Fibroblast of skin of abdomen (primary cell): ENCODE data around the gene GET4.

ENCODE experiments used
- DNase-seq: peaks from one replicate; pipeline ENCODE4 v3.0.0-alpha.2; 2013

Gene GET4

DNA sequence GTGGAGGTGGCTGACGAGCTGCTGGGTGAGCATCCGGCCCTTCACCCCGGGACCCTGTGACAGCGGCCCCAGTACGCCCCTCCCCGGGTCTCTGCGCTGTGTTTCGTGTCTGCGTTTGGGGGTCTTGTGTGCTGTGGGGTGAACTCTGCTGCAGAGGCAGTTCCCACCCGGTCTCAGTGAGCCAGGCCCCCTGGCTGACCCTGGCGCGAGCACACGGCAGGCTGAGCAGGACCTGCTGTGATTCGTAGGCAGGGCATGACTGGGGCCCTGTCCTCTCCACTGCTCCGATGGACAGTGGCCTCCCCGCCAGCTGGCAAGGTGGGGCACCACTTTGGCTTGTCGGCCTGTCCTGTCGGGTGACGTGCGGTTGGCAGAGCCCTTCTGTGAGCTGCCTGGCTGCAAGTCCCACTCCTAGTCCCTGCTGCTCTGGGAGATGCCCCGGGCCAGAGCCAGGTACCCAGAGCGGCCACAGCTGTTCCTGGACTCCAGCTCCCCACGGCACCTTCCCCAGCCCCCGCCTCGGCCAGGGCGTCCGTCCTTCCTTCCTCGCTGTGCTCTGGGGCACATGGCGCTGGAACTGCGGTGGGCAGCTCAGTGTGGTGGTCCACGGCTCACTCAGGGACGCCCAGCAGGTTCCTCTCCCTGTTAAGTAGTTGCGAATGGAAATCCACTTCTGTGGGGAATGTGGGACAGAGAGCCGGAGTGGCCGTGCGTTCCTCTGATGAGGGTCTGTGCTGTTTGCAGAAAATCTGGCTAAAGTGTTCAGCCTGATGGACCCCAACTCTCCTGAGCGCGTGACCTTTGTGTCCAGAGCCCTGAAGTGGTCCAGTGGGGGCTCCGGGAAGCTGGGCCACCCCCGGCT, 10.5 kb downstream of the GET4 start:
- DNase-seq = no peak

DNA sequence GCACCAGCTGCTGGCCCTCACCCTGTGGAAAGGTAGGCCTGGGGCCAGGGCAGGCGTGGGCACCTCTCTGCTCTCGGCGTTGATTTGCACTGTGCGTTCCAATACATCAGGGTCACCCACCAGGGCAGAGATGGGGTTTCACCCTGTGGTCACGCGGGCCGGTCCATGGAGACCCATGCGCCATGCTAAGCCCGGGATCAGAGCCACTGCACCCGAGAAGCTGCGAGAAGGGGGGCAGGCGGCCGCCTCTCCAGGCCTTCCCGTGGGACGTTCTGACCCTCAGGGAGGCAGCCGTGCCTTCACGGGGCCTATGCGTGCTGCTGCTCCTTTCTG, 11.1 kb downstream of the GET4 start:
- no peak for DNase-seq

DNA sequence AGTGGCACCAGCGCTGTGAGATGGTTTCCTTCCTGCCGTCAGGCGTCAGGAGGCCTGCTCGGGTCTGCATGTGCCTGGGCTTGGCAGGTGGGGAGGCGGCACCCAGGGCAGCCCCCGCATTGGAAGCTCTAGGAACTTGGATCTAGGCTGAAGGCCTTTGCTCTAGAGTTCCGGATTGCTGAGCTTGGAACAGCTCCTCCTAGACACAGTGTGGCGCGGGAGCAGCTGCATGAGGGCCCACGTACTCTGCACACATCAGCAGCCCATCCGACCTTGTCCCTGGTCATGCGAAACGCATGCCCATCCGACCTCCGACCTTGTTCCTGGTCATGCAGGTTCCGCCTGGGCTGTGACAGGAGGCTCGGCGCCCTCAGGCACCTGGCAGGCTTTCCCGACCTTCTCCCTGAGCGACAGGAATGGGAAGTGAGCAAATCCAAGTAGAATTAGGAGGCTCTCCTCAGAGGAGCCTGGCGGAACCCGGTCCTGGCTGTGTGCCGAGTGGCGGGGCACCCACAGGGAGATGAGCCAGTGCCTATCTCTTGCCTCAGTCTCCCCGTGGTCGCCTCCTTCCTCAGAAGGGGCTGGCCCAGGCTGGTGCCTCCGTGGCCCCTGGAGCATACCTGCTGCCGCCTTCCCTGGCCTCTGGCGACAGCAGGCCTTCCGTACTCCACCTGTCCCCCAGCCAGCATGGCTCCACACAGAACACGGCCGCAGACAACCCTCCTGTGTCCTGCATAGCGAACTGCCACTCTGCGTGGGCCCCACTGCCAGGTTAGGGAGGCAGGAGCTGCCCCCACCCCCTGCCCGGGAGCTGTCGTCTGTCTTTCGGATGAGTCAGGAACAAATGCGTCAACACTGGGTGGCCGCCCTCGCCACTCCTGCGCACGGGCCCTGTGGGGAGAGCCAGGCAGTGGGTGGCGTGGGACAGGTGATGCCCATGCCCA, 12.0 kb downstream of the GET4 start:
- DNase-seq = no peak

DNA sequence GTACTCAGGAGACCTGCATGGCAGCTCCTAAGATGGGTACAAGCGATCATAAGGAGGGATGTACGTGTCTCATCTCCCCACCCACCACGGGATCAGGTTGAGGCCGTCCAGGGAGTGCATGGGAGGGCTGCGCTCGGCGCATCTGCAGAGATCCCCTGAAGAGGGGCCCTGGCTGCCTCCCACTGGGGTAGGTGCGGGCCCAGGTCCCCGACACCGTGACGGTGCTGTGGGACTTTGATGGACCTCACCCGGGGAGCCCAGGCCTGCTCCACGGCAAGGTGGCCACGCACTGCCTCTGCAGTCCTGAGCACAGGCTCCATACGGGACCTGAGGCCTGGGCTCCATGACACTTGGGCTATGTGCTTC, 12.7 kb downstream of the GET4 start:
- DNase-seq = no peak

DNA sequence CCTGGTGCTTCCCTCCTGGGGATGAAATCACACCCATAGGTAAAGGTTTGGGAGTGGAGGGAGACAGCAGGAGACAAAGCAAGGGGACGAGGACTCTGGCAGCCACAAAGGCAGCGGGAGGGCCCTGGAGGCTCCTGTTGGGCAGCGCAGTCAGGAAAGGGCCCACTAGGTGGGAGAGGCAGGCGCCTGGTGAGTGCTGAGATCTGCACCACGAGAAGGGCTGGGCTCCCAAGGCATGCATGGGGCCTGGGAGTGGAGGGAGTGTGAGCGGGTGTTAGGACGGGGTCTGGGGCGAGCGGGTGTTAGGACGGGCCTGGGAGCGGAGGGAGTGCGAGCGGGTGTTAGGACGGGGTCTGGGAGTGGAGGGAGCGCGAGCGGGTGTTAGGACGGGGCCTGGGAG, 13.0 kb downstream of the GET4 start:
- DNase-seq = no peak

DNA sequence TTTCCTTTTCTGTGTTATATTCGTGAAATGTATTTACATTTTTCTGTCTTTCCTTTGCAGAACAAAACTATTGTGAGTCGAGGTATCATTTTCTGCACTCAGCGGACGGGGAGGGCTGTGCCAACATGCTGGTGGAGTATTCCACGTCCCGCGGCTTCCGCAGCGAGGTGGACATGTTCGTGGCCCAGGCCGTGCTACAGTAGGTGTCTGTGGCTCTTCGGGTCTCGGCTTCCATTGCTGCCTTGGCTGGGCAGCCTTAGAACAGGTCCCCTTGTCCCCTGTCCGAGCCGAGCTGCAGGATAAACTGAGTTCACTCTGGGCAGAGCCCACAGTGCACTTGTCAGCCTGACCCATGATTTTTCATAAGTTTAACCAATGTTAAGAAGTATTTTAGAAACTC, 14.5 kb downstream of the GET4 start:
- no peak for DNase-seq

DNA sequence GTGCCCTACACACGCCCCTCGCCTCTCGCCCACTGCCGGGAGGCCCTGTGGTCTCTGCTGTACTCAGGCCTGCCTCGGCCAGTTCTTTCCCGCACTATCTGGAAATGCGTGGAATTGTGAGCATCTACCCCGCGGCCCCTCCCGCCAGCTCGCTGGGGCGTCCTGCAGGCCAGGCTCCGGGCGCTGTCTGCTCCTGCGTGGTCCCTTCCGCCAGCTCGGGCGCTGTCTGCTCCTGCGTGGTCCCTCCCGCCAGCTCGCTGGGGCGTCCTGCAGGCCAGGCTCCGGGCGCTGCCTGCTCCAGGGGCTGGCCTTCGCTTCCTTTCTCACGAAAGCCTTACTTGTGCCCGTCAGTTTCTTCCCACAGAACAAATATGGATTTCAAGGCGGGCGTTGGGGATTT, 14.9 kb downstream of the GET4 start:
- no peak for DNase-seq

DNA sequence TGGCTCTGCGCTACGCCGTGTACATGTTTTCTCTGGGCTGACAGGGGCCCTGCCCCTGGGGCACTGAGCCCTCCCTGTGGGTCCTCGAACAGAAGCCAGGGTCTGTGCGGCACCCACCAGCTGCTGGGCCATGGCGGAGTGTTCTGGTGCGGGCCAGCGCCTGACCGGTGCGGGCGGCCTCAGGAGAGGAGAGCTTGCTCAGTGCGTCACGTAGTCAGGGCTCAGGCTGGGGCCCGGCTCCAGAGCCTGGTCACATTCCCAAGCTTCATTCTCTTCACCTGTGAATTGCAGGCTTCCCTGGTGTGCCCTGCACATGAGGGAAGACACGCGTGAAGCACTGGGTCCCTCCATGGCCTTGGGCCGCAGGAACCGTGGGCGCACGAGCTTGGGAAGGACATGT, 15.5 kb downstream of the GET4 start:
- no peak for DNase-seq

DNA sequence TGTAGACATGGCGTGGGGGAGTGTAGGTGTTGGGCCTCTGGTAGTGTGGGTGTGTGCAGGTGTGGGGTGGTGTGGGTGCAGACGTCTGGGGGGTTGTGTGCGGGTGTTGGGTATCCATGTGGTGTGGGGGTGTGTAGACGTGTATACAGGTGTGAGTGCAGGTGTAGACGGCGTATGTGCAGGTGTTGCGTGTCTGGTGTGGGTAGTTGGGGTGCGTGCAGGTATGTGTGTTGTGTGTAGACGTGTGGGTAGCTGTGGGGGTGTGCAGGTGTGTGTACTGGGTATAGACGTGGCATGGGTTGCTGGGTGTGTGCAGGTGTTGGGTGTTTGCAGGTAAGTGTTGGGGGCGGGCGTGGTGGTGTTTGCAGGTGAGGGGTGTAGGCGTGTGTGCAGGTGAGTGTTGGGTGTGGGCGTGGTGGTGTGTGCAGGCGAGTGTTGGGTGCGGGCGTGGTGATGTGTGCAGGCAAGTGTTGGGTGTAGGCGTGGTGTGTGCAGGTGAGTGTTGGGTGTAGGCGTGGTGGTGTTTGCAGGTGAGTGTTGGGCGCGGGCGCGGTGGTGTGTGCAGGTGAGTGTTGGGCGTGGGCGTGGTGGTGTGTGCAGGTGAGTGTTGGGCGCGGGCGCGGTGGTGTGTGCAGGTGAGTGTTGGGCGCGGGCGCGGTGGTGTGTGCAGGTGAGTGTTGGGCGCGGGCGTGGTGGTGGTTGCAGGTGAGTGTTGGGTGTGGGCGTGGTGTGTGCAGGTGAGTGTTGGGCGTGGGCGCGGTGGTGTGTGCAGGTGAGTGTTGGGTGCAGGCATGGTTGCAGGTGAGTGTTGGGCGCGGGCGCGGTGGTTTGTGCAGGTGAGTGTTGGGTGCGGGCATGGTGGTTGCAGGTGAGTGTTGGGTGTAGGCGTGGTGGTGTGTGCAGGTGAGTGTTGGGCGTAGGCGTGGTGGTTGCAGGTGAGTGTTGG, 16.6 kb downstream of the GET4 start:
- DNase-seq = no peak

DNA sequence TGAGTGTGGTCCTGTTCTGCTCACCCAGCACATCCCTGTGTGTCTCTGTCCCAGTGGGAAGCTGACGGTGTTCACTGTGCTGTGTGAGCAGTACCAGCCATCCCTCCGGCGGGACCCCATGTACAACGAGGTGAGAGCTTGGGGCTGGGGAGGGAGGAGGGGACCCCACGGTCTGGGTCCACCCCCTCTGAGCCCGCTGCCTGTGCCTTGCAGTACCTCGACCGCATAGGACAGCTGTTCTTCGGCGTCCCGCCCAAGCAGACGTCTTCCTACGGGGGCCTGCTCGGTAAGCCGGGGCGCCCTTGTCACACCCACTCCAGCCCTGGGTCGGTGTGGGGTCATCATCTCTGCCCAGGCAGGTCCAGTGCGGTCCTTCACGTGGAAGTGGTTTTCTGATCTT, 17.3 kb downstream of the GET4 start:
- DNase-seq = no peak

DNA sequence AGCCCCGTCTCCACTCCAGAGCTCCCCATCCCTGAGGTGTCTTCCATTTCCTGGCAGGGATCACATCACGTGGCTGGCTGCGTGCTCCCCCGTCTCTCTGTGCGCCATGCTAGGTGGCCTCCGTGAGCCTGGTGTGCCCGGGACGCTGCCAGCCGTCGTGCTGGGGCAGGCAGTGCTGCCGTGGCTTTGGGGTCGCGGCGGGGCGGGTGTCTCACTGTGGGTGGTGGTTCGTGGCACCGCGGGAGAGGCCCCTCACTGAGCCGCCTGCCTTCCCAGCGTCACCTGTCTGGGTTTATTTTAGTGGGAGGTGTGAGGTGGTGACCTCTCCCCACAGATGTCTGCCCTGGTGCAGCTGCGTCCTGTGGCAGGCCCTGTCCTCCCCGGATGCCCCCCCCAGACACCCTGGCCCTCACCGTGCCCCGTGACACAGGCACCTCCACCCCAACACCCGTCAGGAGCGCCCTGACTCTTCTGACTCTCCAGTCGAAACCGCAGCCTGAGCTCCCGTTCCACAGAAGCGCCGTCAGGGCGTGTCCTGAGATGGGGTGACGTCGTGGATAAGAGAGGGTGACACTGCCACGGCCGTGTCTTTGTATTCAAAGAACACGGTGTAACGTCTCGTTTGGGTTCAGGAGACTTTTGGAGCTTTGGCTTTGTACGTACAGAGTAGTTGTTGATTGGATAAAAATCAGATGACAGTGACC, 18.0 kb downstream of the GET4 start:
- DNase-seq = no peak

DNA sequence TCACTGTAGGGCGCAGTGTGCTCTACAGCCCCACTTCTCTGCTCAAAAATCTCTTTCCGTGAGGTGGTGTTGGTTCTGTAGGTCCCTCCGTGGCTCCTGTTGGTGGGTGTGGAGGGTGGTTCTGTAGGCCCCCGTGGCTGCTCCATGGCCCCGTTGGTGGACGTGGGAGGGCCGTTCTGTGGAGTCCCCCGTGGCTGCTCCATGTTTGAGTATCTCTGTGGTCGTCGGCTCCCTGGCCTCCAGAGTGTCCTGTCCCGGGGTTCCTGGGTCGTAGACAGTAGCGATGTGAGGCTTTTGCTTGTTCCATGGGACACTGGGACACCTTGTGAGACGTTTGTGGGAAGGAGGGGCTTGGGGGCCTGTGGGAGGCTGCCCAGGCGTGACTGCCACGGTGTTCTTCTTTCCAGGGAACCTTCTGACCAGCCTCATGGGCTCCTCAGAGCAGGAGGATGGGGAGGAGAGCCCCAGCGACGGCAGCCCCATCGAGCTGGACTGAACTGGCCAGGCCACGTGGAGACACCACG, 18.6 kb downstream of the GET4 start:
- no peak for DNase-seq

DNA sequence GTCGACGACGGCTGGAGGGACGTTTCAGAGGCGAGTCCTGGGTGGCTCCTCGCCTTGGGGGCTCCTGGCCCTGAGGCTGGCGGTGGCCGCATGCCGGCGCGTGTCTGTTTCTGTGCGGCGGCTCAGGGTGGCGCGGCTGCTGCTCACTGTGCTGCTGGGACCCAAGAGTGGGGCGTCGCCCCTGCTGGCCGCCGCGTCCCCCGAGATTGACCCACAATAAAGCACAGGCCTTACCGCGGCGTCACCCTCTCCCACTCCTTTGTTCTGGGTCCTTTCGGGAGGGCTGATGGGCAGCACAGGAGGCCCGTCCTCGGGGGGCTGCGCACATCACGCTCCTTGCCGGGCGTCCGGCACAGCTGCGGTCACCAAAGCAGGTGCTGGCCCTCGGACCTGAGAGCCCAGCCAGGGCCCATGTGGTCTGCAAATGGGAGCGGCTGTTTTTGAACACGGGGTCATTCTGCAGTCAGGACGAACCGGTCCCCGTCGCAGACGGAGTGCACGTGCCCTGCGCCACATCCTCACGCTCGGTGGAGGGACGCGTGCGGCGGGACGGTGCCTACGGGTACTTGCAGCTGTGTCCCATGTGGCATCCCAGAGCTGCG, 19.2 kb downstream of the GET4 start:
- no peak for DNase-seq

DNA sequence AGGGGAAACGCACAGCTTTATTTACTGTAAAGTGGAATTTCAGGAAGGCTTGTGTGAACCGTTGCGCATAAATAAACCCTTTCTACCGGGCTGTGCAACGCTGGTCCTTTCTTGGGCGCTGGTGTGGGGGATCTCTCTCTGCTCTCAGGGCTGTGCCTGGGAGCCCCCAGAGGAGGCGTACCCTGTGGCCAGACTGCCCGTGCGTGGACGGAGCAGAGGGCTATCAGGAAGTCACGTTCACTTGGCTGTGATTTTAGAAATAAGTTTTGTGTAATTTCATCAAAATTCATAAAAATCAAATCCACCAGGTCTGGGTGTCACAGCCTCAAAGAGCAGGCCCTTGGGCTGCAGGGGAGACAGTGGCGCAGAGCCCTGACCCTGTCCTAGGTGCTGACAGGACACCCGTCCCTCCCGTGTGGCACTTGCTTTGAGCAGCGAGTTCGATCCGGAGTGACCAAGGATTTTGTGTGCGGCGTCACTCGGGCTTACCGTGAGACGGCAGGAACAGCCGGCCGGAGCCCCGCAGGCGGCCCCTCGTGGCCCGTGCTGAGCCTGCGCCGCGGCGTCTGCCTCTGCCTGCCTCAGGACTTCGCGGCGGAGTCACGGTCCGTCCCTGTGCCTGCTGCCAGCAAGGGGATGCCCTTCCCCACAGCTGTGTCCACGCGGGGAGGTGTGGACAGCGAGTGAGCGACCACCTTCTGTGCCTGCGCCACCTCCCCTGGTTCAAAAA, 20.2 kb downstream of the GET4 start:
- no peak for DNase-seq

DNA sequence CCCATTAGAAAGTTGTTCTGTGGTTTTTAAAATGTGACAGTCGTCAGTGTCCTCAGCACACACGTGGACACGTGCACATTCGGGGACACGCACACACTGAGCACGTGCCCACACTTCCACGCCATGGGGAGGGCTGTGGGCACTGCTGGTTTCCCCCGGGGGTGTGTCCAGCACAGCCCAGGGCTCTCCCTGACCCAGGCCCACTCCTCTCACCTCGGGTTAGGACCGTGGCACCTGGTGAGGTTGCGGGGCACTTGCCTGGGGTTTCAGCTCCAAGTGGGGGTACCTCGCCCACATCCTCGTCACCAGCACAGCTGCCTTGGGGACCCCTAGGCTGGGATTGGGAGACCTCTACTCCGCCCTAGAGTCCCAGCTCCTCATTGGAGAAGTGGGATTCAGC, 20.7 kb downstream of the GET4 start:
- no peak for DNase-seq

DNA sequence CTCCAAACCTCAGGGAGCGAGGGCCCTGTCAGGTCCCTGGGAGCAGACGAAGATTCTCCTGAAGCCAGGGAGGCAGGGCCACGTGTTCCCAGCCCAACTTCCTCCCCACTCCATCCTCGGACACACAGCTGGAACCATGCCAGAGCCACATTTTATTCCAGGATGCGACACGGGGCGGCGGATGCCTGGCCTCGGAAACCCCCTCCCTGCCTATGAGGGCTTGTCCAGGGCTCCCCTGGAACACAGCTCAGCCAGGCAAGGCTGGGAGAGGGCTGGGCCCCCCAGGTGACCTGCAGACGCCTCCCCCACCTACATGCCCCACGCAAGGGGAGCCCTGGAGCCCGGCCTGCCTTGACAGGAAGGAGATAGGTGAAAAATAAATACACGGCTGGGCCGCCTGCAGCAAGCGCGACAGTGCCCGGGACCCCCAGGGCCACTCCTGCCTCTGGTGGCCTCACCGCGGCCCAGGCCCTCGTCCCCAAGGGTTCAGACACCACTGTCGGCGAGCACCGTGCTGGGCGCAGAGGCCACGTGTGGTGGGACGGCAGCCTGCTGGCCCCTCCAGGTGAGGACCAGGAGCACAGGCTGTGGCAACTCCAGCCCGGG, 21.5 kb downstream of the GET4 start:
- DNase-seq = no peak

DNA sequence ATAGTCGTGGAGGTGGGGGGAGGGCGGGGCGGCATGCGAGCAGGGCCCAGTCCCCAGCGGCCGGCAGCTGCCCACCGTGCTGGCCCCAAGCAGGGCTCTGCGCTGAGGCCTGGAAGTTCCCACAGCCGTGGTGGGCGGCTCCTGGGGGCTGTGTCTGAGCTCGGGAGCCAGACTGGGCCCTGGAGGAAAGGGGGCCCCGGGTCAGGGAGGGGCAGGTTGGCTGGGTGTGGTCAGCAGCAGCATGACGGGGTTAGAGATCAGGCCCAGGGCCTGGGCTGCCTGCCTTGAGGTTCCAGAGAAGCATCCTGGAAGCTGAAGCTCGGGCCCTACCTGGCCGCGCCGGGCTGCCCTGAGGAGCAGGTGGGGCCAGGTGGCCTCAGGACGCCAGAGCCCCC, 22.1 kb downstream of the GET4 start:
- DNase-seq = no peak

DNA sequence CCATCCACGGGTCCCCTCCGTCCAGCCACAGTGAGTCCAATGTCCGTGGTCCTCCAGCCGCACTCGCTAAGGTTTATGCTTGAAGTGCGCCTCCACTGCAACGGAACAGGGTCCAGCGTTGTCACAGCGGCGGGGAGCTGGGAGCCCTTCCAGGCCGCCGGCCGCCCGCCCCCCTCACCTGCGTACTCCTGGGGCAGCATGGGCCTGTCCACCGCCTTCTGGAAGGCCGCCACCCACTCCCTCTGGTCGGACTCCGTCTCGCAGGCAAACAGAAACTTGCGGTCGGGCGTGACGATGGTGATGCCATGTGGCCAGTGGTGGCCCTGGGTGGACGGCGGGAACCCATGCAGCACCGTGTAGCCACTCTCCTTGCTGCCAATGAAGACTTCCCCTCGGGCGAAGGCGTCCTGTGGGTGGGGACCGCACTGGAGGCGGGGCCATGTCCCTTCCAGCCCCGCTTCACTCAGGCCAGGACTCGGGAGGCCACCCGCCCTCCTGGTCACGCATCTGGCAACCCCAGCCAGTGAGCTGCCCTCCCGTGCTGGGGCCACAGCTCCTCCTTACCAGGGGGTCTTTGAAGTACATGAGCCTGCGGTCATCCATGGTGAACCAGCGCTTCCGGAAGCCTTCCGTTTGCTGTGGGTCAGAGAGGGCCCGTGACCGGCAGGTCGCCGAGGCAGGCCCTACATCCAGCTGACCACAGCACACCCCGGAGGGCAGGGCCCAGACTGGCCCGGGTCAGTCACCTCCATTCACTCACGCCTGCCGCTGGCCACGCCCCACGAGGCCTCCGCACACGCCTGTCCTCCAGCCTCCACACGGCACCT, 22.7 kb downstream of the GET4 start:
- no peak for DNase-seq

DNA sequence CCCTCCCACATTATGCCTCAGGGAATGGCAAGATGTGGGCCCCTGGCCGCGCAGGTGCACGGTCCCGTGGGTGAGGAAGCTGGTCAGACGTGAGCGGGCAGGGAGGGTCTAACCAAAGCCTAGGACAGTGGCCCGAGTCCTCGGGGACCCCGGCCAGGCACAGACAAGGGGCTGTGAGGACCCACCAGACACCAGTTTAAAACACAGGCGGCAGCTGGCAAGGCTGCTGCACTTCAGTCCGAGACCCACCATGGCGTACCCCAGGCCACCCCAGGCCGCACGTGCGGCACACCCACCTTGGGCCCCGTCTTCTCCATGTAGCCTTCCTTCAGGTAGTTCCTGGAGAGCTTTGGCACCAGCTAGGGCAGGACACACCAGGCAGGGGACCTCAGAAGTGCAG, 23.5 kb downstream of the GET4 start:
- DNase-seq = no peak
